HepG2 (cell line): ENCODE data around the gene GPRC5D. TPM values are rescaled to one million over a fixed set of nuclear protein-coding genes. Genes with fewer than 3 reads are reported as not detected.

Source experiments
- KDM3A ChIP-seq: IDR thresholded peaks from 2 replicates; pipeline ENCODE4 v1.6.1; 2018; ENCODE audit warnings: low read depth, missing compliant biosample characterization
- KMT2B ChIP-seq: IDR thresholded peaks from 2 replicates; pipeline ENCODE4 v1.6.1; 2016; ENCODE audit warnings: missing genetic modification reagents, missing compliant biosample characterization
- SALL1 ChIP-seq: sonication (generic); formaldehyde crosslinking; IDR thresholded peaks from 2 replicates; pipeline ENCODE4 v1.8.0; 2022; ENCODE audit warnings: mild to moderate bottlenecking, missing genetic modification reagents
- SRSF9 ChIP-seq: fragments of 200-400 bp; formaldehyde crosslinking; IDR thresholded peaks from 2 replicates; pipeline ENCODE4 v1.6.1; 2018; ENCODE audit warnings: borderline replicate concordance, mild to moderate bottlenecking, low read depth, low read length; ENCODE audit not compliant: insufficient read depth, poor library complexity, severe bottlenecking
- STAT5B ChIP-seq: sonication (generic); formaldehyde crosslinking; IDR thresholded peaks from 2 replicates; pipeline ENCODE4 v1.4.0; 2020; ENCODE audit warnings: missing genetic modification reagents
- TEAD3 ChIP-seq: optimal IDR thresholded peaks from 2 replicates; pipeline ENCODE3; 2016; ENCODE audit warnings: borderline replicate concordance
- ZFP36 ChIP-seq: fragments of 150-350 bp; IDR thresholded peaks from 2 replicates; pipeline ENCODE4 v1.6.1; 2018; ENCODE audit warnings: borderline replicate concordance, low read length, low read depth; ENCODE audit not compliant: partially characterized antibody
- ZFP41 ChIP-seq: sonication (generic); formaldehyde crosslinking; IDR thresholded peaks from 2 replicates; pipeline ENCODE4 v1.4.0; 2020; ENCODE audit warnings: mild to moderate bottlenecking, missing genetic modification reagents, borderline replicate concordance
- ZNF251 ChIP-seq: sonication (generic); formaldehyde crosslinking; IDR thresholded peaks from 2 replicates; pipeline ENCODE4 v1.9.0; 2021; ENCODE audit warnings: mild to moderate bottlenecking, missing genetic modification reagents
- polyA plus RNA-seq, 8 experiments: library from polyadenylated mRNA; depleted of rRNA in 3 of 8; stranded (reverse) in 7 of 8; unstranded in 1 of 8; fragments of >200 nt; fragmentation: Illumina TruSeq in 4 of 8; extraction: Trizol in 4 of 8; gene quantifications; 2 replicates each; pipeline versions ENCODE4 v1.2.1 to v1.2.3, GENCODE V29; 2011 to 2016; ENCODE audit warnings: low read depth in 4 of 8, missing spikeins in 1 of 8, mixed read lengths in 1 of 8; ENCODE audit not compliant: insufficient read depth in 1 of 8
- total RNA-seq, 5 experiments: library from RNA; depleted of rRNA; stranded (reverse); fragments of >200 nt; fragmentation: Illumina TruSeq; extraction: Trizol; gene quantifications; 2 replicates each; pipeline ENCODE4 v1.2.3, GENCODE V29; 2016; ENCODE audit warnings: low read depth in 1 of 5
- TF ChIP-seq, protein P1 (sequence below): fragments of 450-650 bp; IDR thresholded peaks from 2 replicates; pipeline ENCODE4 v1.6.1; 2017
- TF ChIP-seq, protein P2 (sequence below): sonication (generic); formaldehyde crosslinking; conservative IDR thresholded peaks from 2 replicates; pipeline ENCODE4 v1.8.0; 2022; ENCODE audit warnings: mild to moderate bottlenecking, moderate library complexity, missing genetic modification reagents
- TF ChIP-seq, protein P3 (sequence below): sonication (generic); formaldehyde crosslinking; IDR thresholded peaks from 2 replicates; pipeline ENCODE4 v1.4.0; 2020; ENCODE audit warnings: missing genetic modification reagents
- TF ChIP-seq, protein P4 (sequence below): sonication (generic); formaldehyde crosslinking; IDR thresholded peaks from 2 replicates; pipeline ENCODE4 v1.4.0; 2020; ENCODE audit warnings: missing genetic modification reagents, mild to moderate bottlenecking, borderline replicate concordance
- TF ChIP-seq, protein P5 (sequence below): sonication (generic); formaldehyde crosslinking; IDR thresholded peaks from 2 replicates; pipeline ENCODE4 v1.4.0; 2020; ENCODE audit warnings: missing genetic modification reagents
- TF ChIP-seq, protein P6 (sequence below): sonication (generic); formaldehyde crosslinking; IDR thresholded peaks from 2 replicates; pipeline ENCODE4 v1.9.0; 2022; ENCODE audit warnings: missing genetic modification reagents, mild to moderate bottlenecking, borderline replicate concordance

GPRC5D gene
- total and polyA plus RNA-seq, 2 of the 13 experiments (the other 11 are each of a cell fraction or from before 2014, with no cell fraction given) = not detected

DNA sequence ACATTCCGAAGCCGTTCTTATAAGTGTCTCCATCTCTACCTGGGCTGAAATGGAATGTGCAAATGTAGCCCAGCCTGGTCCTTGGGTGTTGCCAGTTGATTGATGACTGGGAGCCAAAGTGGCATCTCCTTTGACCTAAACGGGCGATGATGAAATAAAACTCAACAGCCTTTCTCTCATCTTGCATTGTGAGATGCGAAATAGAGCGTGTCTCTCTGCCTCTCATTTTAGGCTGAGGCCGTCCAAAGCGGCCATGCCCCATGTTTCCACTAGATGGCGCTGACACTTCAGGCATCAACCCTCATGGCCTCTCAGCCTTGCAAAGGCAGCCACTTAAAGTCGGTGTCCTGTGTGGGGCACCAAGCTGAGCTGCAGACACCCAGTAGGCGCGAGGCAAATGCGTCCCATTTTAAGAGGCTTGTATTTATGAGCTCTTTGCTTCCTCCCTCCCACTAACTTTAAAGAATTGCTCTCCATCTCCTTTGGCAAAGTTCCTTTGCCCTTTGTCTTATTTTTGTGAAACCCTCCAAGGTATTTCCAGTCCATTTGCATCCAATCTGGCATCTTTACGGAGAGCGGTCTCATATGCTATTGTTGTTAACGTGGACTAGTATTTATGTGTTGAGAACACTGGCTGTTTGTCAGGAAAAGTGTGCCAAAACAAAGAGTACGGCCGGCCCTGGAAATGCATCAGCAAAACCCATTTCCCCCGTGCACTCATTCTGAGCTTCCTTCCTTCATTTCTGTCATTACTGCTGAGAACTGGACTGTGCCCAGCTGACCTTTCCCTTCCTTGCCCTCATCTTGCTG lies 35.6 kb downstream of the GPRC5D start (continued):
- TF ChIP-seq, protein P1, sequence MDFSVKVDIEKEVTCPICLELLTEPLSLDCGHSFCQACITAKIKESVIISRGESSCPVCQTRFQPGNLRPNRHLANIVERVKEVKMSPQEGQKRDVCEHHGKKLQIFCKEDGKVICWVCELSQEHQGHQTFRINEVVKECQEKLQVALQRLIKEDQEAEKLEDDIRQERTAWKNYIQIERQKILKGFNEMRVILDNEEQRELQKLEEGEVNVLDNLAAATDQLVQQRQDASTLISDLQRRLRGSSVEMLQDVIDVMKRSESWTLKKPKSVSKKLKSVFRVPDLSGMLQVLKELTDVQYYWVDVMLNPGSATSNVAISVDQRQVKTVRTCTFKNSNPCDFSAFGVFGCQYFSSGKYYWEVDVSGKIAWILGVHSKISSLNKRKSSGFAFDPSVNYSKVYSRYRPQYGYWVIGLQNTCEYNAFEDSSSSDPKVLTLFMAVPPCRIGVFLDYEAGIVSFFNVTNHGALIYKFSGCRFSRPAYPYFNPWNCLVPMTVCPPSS = no peak
- TF ChIP-seq SALL1 (CRISPR knock-in tag) = peak; percentile 45; the same call in 1 of the 2 replicates
- TF ChIP-seq, protein P2, sequence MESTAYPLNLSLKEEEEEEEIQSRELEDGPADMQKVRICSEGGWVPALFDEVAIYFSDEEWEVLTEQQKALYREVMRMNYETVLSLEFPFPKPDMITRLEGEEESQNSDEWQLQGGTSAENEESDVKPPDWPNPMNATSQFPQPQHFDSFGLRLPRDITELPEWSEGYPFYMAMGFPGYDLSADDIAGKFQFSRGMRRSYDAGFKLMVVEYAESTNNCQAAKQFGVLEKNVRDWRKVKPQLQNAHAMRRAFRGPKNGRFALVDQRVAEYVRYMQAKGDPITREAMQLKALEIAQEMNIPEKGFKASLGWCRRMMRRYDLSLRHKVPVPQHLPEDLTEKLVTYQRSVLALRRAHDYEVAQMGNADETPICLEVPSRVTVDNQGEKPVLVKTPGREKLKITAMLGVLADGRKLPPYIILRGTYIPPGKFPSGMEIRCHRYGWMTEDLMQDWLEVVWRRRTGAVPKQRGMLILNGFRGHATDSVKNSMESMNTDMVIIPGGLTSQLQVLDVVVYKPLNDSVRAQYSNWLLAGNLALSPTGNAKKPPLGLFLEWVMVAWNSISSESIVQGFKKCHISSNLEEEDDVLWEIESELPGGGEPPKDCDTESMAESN (CRISPR knock-in tag) = no peak
- TF ChIP-seq, protein P3, sequence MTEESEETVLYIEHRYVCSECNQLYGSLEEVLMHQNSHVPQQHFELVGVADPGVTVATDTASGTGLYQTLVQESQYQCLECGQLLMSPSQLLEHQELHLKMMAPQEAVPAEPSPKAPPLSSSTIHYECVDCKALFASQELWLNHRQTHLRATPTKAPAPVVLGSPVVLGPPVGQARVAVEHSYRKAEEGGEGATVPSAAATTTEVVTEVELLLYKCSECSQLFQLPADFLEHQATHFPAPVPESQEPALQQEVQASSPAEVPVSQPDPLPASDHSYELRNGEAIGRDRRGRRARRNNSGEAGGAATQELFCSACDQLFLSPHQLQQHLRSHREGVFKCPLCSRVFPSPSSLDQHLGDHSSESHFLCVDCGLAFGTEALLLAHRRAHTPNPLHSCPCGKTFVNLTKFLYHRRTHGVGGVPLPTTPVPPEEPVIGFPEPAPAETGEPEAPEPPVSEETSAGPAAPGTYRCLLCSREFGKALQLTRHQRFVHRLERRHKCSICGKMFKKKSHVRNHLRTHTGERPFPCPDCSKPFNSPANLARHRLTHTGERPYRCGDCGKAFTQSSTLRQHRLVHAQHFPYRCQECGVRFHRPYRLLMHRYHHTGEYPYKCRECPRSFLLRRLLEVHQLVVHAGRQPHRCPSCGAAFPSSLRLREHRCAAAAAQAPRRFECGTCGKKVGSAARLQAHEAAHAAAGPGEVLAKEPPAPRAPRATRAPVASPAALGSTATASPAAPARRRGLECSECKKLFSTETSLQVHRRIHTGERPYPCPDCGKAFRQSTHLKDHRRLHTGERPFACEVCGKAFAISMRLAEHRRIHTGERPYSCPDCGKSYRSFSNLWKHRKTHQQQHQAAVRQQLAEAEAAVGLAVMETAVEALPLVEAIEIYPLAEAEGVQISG (CRISPR knock-in tag) = no peak
- peak; percentile 54 for TF ChIP-seq TEAD3
- TF ChIP-seq, protein P4, sequence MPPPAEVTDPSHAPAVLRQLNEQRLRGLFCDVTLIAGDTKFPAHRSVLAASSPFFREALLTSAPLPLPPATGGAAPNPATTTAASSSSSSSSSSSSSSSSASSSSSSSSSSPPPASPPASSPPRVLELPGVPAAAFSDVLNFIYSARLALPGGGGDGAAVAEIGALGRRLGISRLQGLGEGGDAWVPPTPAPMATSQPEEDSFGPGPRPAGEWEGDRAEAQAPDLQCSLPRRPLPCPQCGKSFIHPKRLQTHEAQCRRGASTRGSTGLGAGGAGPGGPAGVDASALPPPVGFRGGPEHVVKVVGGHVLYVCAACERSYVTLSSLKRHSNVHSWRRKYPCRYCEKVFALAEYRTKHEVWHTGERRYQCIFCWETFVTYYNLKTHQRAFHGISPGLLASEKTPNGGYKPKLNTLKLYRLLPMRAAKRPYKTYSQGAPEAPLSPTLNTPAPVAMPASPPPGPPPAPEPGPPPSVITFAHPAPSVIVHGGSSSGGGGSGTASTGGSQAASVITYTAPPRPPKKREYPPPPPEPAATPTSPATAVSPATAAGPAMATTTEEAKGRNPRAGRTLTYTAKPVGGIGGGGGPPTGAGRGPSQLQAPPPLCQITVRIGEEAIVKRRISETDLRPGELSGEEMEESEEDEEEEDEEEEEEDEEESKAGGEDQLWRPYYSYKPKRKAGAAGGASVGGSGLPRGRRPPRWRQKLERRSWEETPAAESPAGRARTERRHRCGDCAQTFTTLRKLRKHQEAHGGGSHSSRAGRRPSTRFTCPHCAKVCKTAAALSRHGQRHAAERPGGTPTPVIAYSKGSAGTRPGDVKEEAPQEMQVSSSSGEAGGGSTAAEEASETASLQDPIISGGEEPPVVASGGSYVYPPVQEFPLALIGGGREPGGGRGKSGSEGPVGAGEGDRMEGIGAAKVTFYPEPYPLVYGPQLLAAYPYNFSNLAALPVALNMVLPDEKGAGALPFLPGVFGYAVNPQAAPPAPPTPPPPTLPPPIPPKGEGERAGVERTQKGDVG = no peak
- TF ChIP-seq SRSF9 = no peak
- TF ChIP-seq, protein P5, sequence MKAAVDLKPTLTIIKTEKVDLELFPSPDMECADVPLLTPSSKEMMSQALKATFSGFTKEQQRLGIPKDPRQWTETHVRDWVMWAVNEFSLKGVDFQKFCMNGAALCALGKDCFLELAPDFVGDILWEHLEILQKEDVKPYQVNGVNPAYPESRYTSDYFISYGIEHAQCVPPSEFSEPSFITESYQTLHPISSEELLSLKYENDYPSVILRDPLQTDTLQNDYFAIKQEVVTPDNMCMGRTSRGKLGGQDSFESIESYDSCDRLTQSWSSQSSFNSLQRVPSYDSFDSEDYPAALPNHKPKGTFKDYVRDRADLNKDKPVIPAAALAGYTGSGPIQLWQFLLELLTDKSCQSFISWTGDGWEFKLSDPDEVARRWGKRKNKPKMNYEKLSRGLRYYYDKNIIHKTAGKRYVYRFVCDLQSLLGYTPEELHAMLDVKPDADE = no peak
- TF ChIP-seq KMT2B (CRISPR knock-in tag) = no peak
- TF ChIP-seq KDM3A (CRISPR knock-in tag) = 0 out of 2 replicates have a peak, but pooled peaks have one; percentile 36
- TF ChIP-seq ZFP41 = no peak
- no peak for TF ChIP-seq ZFP36
- TF ChIP-seq, protein P6, sequence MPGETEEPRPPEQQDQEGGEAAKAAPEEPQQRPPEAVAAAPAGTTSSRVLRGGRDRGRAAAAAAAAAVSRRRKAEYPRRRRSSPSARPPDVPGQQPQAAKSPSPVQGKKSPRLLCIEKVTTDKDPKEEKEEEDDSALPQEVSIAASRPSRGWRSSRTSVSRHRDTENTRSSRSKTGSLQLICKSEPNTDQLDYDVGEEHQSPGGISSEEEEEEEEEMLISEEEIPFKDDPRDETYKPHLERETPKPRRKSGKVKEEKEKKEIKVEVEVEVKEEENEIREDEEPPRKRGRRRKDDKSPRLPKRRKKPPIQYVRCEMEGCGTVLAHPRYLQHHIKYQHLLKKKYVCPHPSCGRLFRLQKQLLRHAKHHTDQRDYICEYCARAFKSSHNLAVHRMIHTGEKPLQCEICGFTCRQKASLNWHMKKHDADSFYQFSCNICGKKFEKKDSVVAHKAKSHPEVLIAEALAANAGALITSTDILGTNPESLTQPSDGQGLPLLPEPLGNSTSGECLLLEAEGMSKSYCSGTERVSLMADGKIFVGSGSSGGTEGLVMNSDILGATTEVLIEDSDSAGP = peak; percentile 30; the same call in 1 of the 2 replicates
- TF ChIP-seq ZNF251 (CRISPR knock-in tag) = no peak
- TF ChIP-seq STAT5B (CRISPR knock-in tag) = no peak
